SK-N-SH (cell line): Measurements from ENCODE around the gene TPO. TPM values are rescaled to one million over a fixed set of nuclear protein-coding genes. Genes with fewer than 3 reads are reported as not detected.

ENCODE experiments used
- CTCF ChIA-PET: fragments of 300-600, 350-600 bp; formaldehyde crosslinking; extraction: SDS; loops from one replicate; lab custom pipeline; 2021; lab: Yijun Ruan, JAX
- POLR2A ChIA-PET: fragments of 350-600 bp; sonication (Branson Sonifier 250); formaldehyde crosslinking; extraction: SDS; loops from one replicate; lab custom pipeline; 2020; ENCODE audit warnings: antibody characterized with exemption, inconsistent platforms; lab: Yijun Ruan, JAX
- DNase-seq: peaks from one replicate; pipeline ENCODE4 v3.0.0; 2012
- H2AFZ ChIP-seq: fragments of 200-600 bp; sonication (generic); 2 replicates; pipeline ENCODE4 v1.8.1; 2016; ENCODE audit warnings: antibody characterized with exemption, mild to moderate bottlenecking, low read depth
- H3F3A ChIP-seq: fragments of 200-600 bp; sonication (generic); replicated peaks from 2 replicates; pipeline ENCODE3; 2016; ENCODE audit warnings: antibody characterized with exemption, mild to moderate bottlenecking; ENCODE audit not compliant: insufficient read depth
- H3K27ac ChIP-seq, 2 experiments: fragments of 200-500 bp in 1 of 2; fragments of 200-600 bp in 1 of 2; sonication (Bioruptor generic) in 1 of 2; sonication (generic), shearing (Covaris generic) in 1 of 2; 2 replicates each; pipeline versions ENCODE4 v1.5.1 to v1.6.1; 2014 to 2016; ENCODE audit warnings: low read depth in 2 of 2, inconsistent platforms in 1 of 2, low read length in 1 of 2, mild to moderate bottlenecking in 1 of 2, mixed read lengths in 1 of 2
- H3K27me3 ChIP-seq: fragments of 200-600 bp; sonication (generic), shearing (Covaris generic); 2 replicates; pipeline ENCODE4 v1.6.1; 2016; ENCODE audit warnings: mixed run types; ENCODE audit not compliant: insufficient read depth
- H3K36me3 ChIP-seq, 2 experiments: fragments of 200-500 bp in 1 of 2; fragments of 200-600 bp in 1 of 2; sonication (Bioruptor generic) in 1 of 2; sonication (generic) in 1 of 2; replicated peaks in 1 of 2; 2 replicates each; pipeline versions ENCODE3 to v1.5.1; 2014 to 2016; ENCODE audit warnings: low read length in 1 of 2, mild to moderate bottlenecking in 1 of 2; ENCODE audit not compliant: insufficient read depth in 2 of 2, control insufficient read depth in 1 of 2
- H3K4me1 ChIP-seq, 2 experiments: fragments of 200-500 bp in 1 of 2; fragments of 200-600 bp in 1 of 2; sonication (Bioruptor generic) in 1 of 2; sonication (generic), shearing (Covaris generic) in 1 of 2; 2 replicates each; pipeline versions ENCODE4 v1.5.1 to v1.6.1; 2014 to 2016; ENCODE audit warnings: low read depth in 1 of 2, low read length in 1 of 2, mixed run types in 1 of 2; ENCODE audit not compliant: insufficient read depth in 2 of 2, control insufficient read depth in 1 of 2
- H3K4me2 ChIP-seq: fragments of 200-600 bp; sonication (generic), shearing (Covaris generic); 2 replicates; pipeline ENCODE4 v1.6.1; 2017; ENCODE audit warnings: mixed run types
- H3K4me3 ChIP-seq, 2 experiments: fragments of 200-500 bp in 1 of 2; fragments of 200-600 bp in 1 of 2; sonication (Bioruptor generic) in 1 of 2; sonication (generic), shearing (Covaris generic) in 1 of 2; 2 replicates each; pipeline versions ENCODE4 v1.5.1 to v1.8.1; 2014 to 2016; ENCODE audit warnings: low read depth in 2 of 2, inconsistent platforms in 1 of 2, low read length in 1 of 2, mild to moderate bottlenecking in 1 of 2, mixed read lengths in 1 of 2, moderate library complexity in 1 of 2
- H3K79me2 ChIP-seq: fragments of 200-600 bp; sonication (generic); 2 replicates; pipeline ENCODE4 v1.8.1; 2017; ENCODE audit warnings: mild to moderate bottlenecking; ENCODE audit not compliant: insufficient read depth
- H3K9ac ChIP-seq: fragments of 200-600 bp; sonication (generic); 2 replicates; pipeline ENCODE4 v1.6.1; 2017; ENCODE audit warnings: mixed run types
- H3K9me2 ChIP-seq: fragments of 200-600 bp; sonication (generic); 2 replicates; pipeline ENCODE4 v1.6.1; 2017; ENCODE audit warnings: mixed run types
- H3K9me3 ChIP-seq: fragments of 200-600 bp; sonication (generic); 2 replicates; pipeline ENCODE4 v1.6.1; 2017; ENCODE audit warnings: mixed run types, mild to moderate bottlenecking, moderate library complexity
- H4K20me1 ChIP-seq: fragments of 200-600 bp; sonication (generic); 2 replicates; pipeline ENCODE4 v1.6.1; 2017; ENCODE audit warnings: mild to moderate bottlenecking, mixed run types; ENCODE audit not compliant: insufficient read depth
- EZH2phosphoT487 ChIP-seq: fragments of 200-600 bp; sonication (generic); IDR thresholded peaks from 2 replicates; pipeline ENCODE4 v1.6.1; 2017; ENCODE audit warnings: low read depth, mixed run types, mild to moderate bottlenecking, antibody characterized with exemption, moderate library complexity, borderline replicate concordance
- FOSL2 ChIP-seq: IDR thresholded peaks from 2 replicates; pipeline ENCODE4 v1.4.0; 2012; ENCODE audit warnings: low read depth, mild to moderate bottlenecking, moderate library complexity, borderline replicate concordance
- FOXM1 ChIP-seq: IDR thresholded peaks from 2 replicates; pipeline ENCODE4 v1.4.0; 2012; ENCODE audit warnings: low read depth, mild to moderate bottlenecking
- GABPA ChIP-seq: IDR thresholded peaks from 2 replicates; pipeline ENCODE4 v1.4.0; 2012; ENCODE audit warnings: low read depth, mild to moderate bottlenecking
- GATA2 ChIP-seq: sonication (generic); formaldehyde crosslinking; IDR thresholded peaks from 2 replicates; pipeline ENCODE4 v1.5.0; 2020; ENCODE audit warnings: mild to moderate bottlenecking, missing genetic modification reagents
- JUND ChIP-seq: IDR thresholded peaks from 2 replicates; pipeline ENCODE4 v1.4.0; 2012
- MXI1 ChIP-seq: IDR thresholded peaks from 2 replicates; pipeline ENCODE4 v1.6.1; 2012; ENCODE audit warnings: mild to moderate bottlenecking, low read depth, low read length, improper control_type of control experiment
- PBX3 ChIP-seq: IDR thresholded peaks from 2 replicates; pipeline ENCODE4; 2012
- POLR2AphosphoS5 ChIP-seq: IDR thresholded peaks from 2 replicates; pipeline ENCODE4 v1.6.1; 2012; ENCODE audit warnings: low read depth, low read length
- RAD21 ChIP-seq: IDR thresholded peaks from 2 replicates; pipeline ENCODE4 v1.6.1; 2012; ENCODE audit warnings: mild to moderate bottlenecking, low read length
- RCOR1 ChIP-seq: fragments of 150-350 bp; IDR thresholded peaks from 2 replicates; pipeline ENCODE4 v1.6.1; 2017; ENCODE audit warnings: antibody characterized with exemption, low read length
- RXRA ChIP-seq: IDR thresholded peaks from 2 replicates; pipeline ENCODE4 v1.4.0; 2012; ENCODE audit warnings: low read depth, mild to moderate bottlenecking, borderline replicate concordance
- SIN3A ChIP-seq: IDR thresholded peaks from 2 replicates; pipeline ENCODE4 v1.6.1; 2012; ENCODE audit warnings: low read depth, mild to moderate bottlenecking, low read length, moderate library complexity, borderline replicate concordance
- TAF1 ChIP-seq: IDR thresholded peaks from 2 replicates; pipeline ENCODE4 v1.6.1; 2012; ENCODE audit warnings: low read depth, mild to moderate bottlenecking, low read length, moderate library complexity, borderline replicate concordance
- TCF12 ChIP-seq: IDR thresholded peaks from 2 replicates; pipeline ENCODE4 v1.4.0; 2012
- TEAD4 ChIP-seq: IDR thresholded peaks from 2 replicates; pipeline ENCODE4 v1.4.0; 2012; ENCODE audit warnings: mild to moderate bottlenecking, borderline replicate concordance; ENCODE audit not compliant: insufficient read depth
- ZBTB33 ChIP-seq: IDR thresholded peaks from 2 replicates; pipeline ENCODE4 v1.4.0; 2012; ENCODE audit warnings: low read depth, borderline replicate concordance
- WGBS: methylation state at CpG from one replicate; pipeline ENCODE4 v1.1.6; 2017; ENCODE audit warnings: low lambda C conversion rate; 5-methylcytosine and 5-hydroxymethylcytosine counted together
- polyA plus RNA-seq, 3 experiments: library from polyadenylated mRNA; depleted of rRNA; stranded (reverse); fragments of >200 nt; gene quantifications; 2 replicates each; pipeline ENCODE4 v1.2.3, GENCODE V29; 2012

Gene TPO
- polyA plus RNA-seq, 1 of the 3 experiments (the other 2 are of a cell fraction) = not detected

- no peak for TF ChIP-seq PBX3
- TF ChIP-seq, all 33 proteins: peak for 0
- no peaks in the 10 kb centered on the region for H3K36me3 ChIP-seq
- POLR2A ChIA-PET = no interaction called here
- no peaks in the 10 kb centered on the region for H4K20me1 ChIP-seq
- no peak for DNase-seq
- H3K4me1 ChIP-seq = no peaks in the 10 kb centered on the region
- H3K4me2 ChIP-seq = no peak overlapping the region
- H2AFZ ChIP-seq = no peak overlapping the region
- no peaks in the 10 kb centered on the region for H3K79me2 ChIP-seq
- H3K9me3 ChIP-seq = no peaks in the 10 kb centered on the region; the same call in 1 of the 2 replicates
- no peak overlapping the region for H3K4me3 ChIP-seq
- no peaks in the 10 kb centered on the region for H3K27me3 ChIP-seq
- H3K9me2 ChIP-seq = no peaks in the 10 kb centered on the region
- WGBS = 52% methylated on average over 11 of the region's 11 CpGs
- H3K27ac ChIP-seq = no peak overlapping the region
- CTCF ChIA-PET = no interaction called here
- no peaks in the 10 kb centered on the region for H3F3A ChIP-seq
- H3K9ac ChIP-seq = no peak overlapping the region
Observed at GRCh38 chr2:1374287-1374686, 39.0 kb upstream of the TPO start.

GRCh38 chr2:1375794-1376193 lies 37.5 kb upstream of the TPO start:
- TF ChIP-seq TEAD4 (no peak), RCOR1 (no peak), POLR2AphosphoS5 (no peak), SIN3A (no peak), JUND (no peak), ZBTB33 (no peak), GABPA (no peak), FOXM1 (no peak), MXI1 (no peak), EZH2phosphoT487 (no peak), RXRA (no peak), RAD21 (no peak), GATA2 (no peak), TAF1 (no peak), TCF12 (no peak), FOSL2 (no peak)
- TF ChIP-seq, all 33 proteins: peak for 0
- Histone ChIP-seq H3K4me1 (no peaks in the 10 kb centered on the region), H3K4me2 (no peak overlapping the region), H3K36me3 (no peaks in the 10 kb centered on the region), H3K9me2 (no peaks in the 10 kb centered on the region), H3K27me3 (no peaks in the 10 kb centered on the region), H3K9ac (no peak overlapping the region), H3K9me3 (no peaks in the 10 kb centered on the region; the same call in 1 of the 2 replicates), H2AFZ (no peak overlapping the region), H3K27ac (no peak overlapping the region), H3F3A (no peaks in the 10 kb centered on the region), H4K20me1 (no peaks in the 10 kb centered on the region), H3K79me2 (no peaks in the 10 kb centered on the region), H3K4me3 (no peak overlapping the region)
- CTCF ChIA-PET = interaction anchor here (1.1 to 1.2 kb wide), 2 partner anchors 11 to 171 kb away, joined by 3 read pairs; no protein-coding TSS in a partner anchor
- POLR2A ChIA-PET = no interaction called here
- WGBS = 37% methylated on average over 14 of the region's 14 CpGs
- DNase-seq = no peak
